HepG2 (cell line): Measurements from ENCODE around the gene COPB2. TPM values are rescaled to one million over a fixed set of nuclear protein-coding genes. Genes with fewer than 3 reads are reported as not detected.

Source experiments
- ARNTL ChIP-seq: sonication (generic); formaldehyde crosslinking; IDR thresholded peaks from 2 replicates; pipeline ENCODE4 v1.4.0; 2020; ENCODE audit warnings: mild to moderate bottlenecking, missing genetic modification reagents
- BORCS8-MEF2B ChIP-seq: sonication (generic); formaldehyde crosslinking; IDR thresholded peaks from 2 replicates; pipeline ENCODE4 v1.8.0; 2022; ENCODE audit warnings: mild to moderate bottlenecking, missing genetic modification reagents
- CSRNP1 ChIP-seq: sonication (generic); formaldehyde crosslinking; IDR thresholded peaks from 2 replicates; pipeline ENCODE4 v1.8.1; 2023; ENCODE audit warnings: mild to moderate bottlenecking, missing genetic modification reagents
- DPF2 ChIP-seq: sonication (generic); formaldehyde crosslinking; IDR thresholded peaks from 2 replicates; pipeline ENCODE4 v1.4.0; 2020; ENCODE audit warnings: mild to moderate bottlenecking, low read depth, missing genetic modification reagents, borderline replicate concordance
- DR1 ChIP-seq: sonication (generic); formaldehyde crosslinking; IDR thresholded peaks from 2 replicates; pipeline ENCODE4 v1.8.0; 2021; ENCODE audit warnings: mild to moderate bottlenecking, missing genetic modification reagents, inconsistent platforms
- FOSL1 ChIP-seq: sonication (generic); formaldehyde crosslinking; IDR thresholded peaks from 2 replicates; pipeline ENCODE4 v1.9.0; 2021; ENCODE audit warnings: missing genetic modification reagents, borderline replicate concordance
- IKZF1 ChIP-seq: fragments of 450-650 bp; IDR thresholded peaks from 2 replicates; pipeline ENCODE4 v1.7.1; 2016
- MBNL3 ChIP-seq: fragments of 250-450 bp; sonication (Bioruptor Pico); conservative IDR thresholded peaks from 2 replicates; pipeline ENCODE4 v1.8.0; 2022; ENCODE audit warnings: mild to moderate bottlenecking, inconsistent platforms
- MXD4 ChIP-seq: IDR thresholded peaks from 2 replicates; pipeline ENCODE4 v1.6.1; 2016; ENCODE audit warnings: mild to moderate bottlenecking, missing biosample characterization, missing genetic modification reagents
- NBN ChIP-seq: fragments of 450-650 bp; conservative IDR thresholded peaks from 2 replicates; pipeline ENCODE4 v1.6.1; 2017
- RFXANK ChIP-seq: IDR thresholded peaks from 2 replicates; pipeline ENCODE4 v1.6.1; 2016
- SMYD3 ChIP-seq: sonication (generic); formaldehyde crosslinking; IDR thresholded peaks from 2 replicates; pipeline ENCODE4 v1.8.1; 2023; ENCODE audit warnings: mild to moderate bottlenecking, missing genetic modification reagents
- SNAPC2 ChIP-seq: sonication (generic); formaldehyde crosslinking; IDR thresholded peaks from 2 replicates; pipeline ENCODE4 v1.8.1; 2022; ENCODE audit warnings: mild to moderate bottlenecking, missing genetic modification reagents
- ZBTB4 ChIP-seq: sonication (generic); formaldehyde crosslinking; IDR thresholded peaks from 2 replicates; pipeline ENCODE4 v1.4.0; 2020; ENCODE audit warnings: missing genetic modification reagents, mild to moderate bottlenecking, borderline replicate concordance
- ZBTB7A ChIP-seq: sonication (generic); formaldehyde crosslinking; IDR thresholded peaks from 2 replicates; pipeline ENCODE4 v1.8.0; 2022; ENCODE audit warnings: mild to moderate bottlenecking, missing genetic modification reagents
- ZFP41 ChIP-seq: sonication (generic); formaldehyde crosslinking; IDR thresholded peaks from 2 replicates; pipeline ENCODE4 v1.4.0; 2020; ENCODE audit warnings: mild to moderate bottlenecking, missing genetic modification reagents, borderline replicate concordance
- ZFP82 ChIP-seq: sonication (generic); formaldehyde crosslinking; IDR thresholded peaks from 2 replicates; pipeline ENCODE4 v1.5.1; 2020; ENCODE audit warnings: mild to moderate bottlenecking, missing genetic modification reagents, borderline replicate concordance
- ZNF367 ChIP-seq: sonication (generic); formaldehyde crosslinking; IDR thresholded peaks from 2 replicates; pipeline ENCODE4 v1.4.0; 2020; ENCODE audit warnings: missing genetic modification reagents, borderline replicate concordance
- ZNF44 ChIP-seq: sonication (generic); formaldehyde crosslinking; IDR thresholded peaks from 2 replicates; pipeline ENCODE4 v1.5.1; 2020; ENCODE audit warnings: mild to moderate bottlenecking, missing genetic modification reagents
- ZNF577 ChIP-seq: sonication (generic); formaldehyde crosslinking; IDR thresholded peaks from 2 replicates; pipeline ENCODE4 v1.4.0; 2020; ENCODE audit warnings: mild to moderate bottlenecking, low read depth, missing genetic modification reagents, borderline replicate concordance
- ZNF672 ChIP-seq: sonication (generic); formaldehyde crosslinking; IDR thresholded peaks from 2 replicates; pipeline ENCODE4 v1.8.1; 2022; ENCODE audit warnings: missing genetic modification reagents
- ZNF703 ChIP-seq: sonication (generic); formaldehyde crosslinking; IDR thresholded peaks from 2 replicates; pipeline ENCODE4 v1.5.1; 2020; ENCODE audit warnings: missing genetic modification reagents, mild to moderate bottlenecking, moderate library complexity, borderline replicate concordance
- ZNF724P ChIP-seq: sonication (generic); formaldehyde crosslinking; IDR thresholded peaks from 2 replicates; pipeline ENCODE4 v1.8.0; 2022; ENCODE audit warnings: missing genetic modification reagents, borderline replicate concordance
- polyA plus RNA-seq, 8 experiments: library from polyadenylated mRNA; depleted of rRNA in 3 of 8; stranded (reverse) in 7 of 8; unstranded in 1 of 8; fragments of >200 nt; fragmentation: Illumina TruSeq in 4 of 8; extraction: Trizol in 4 of 8; gene quantifications; 2 replicates each; pipeline versions ENCODE4 v1.2.1 to v1.2.3, GENCODE V29; 2011 to 2016; ENCODE audit warnings: low read depth in 4 of 8, missing spikeins in 1 of 8, mixed read lengths in 1 of 8; ENCODE audit not compliant: insufficient read depth in 1 of 8
- total RNA-seq, 5 experiments: library from RNA; depleted of rRNA; stranded (reverse); fragments of >200 nt; fragmentation: Illumina TruSeq; extraction: Trizol; gene quantifications; 2 replicates each; pipeline ENCODE4 v1.2.3, GENCODE V29; 2016; ENCODE audit warnings: low read depth in 1 of 5

COPB2 gene
- total and polyA plus RNA-seq, 2 of the 13 experiments (the other 11 are each of a cell fraction or from before 2014, with no cell fraction given): 83.3 to 217 TPM

GRCh38 chr3:139389552-139390368 lies at the start of gene COPB2 (continued):
- TF ChIP-seq ARNTL (CRISPR knock-in tag) (0 out of 2 replicates have a peak, but pooled peaks have one; percentile 50), RFXANK (no peak), ZBTB4 (CRISPR knock-in tag) (no peak), DPF2 (CRISPR knock-in tag) (no peak), ZFP82 (no peak; the same call in 1 of the 2 replicates), ZNF724P (CRISPR knock-in tag) (peak; percentile 47; the same call in 1 of the 2 replicates), CSRNP1 (peak; percentile 59), BORCS8-MEF2B (CRISPR knock-in tag) (no peak; the same call in 1 of the 2 replicates), ZNF367 (CRISPR knock-in tag) (no peak; the same call in 1 of the 2 replicates), SMYD3 (CRISPR knock-in tag) (no peak), ZNF672 (CRISPR knock-in tag) (no peak), ZNF44 (0 out of 2 replicates have a peak, but pooled peaks have one; percentile 57), MXD4 (CRISPR knock-in tag) (no peak; the same call in 1 of the 2 replicates), ZNF703 (CRISPR knock-in tag) (no peak), SNAPC2 (CRISPR knock-in tag) (no peak), ZBTB7A (peak; percentile 70; the same call in 1 of the 2 replicates), NBN (no peak), ZFP41 (CRISPR knock-in tag) (no peak), IKZF1 (no peak), FOSL1 (CRISPR knock-in tag) (no peak), MBNL3 (CRISPR knock-in tag) (no peak), ZNF577 (no peak), DR1 (CRISPR knock-in tag) (peak; percentile 90)
